Measurements from ENCODE around the gene NME2.
A peak's percentile ranks its signal among the peaks of the same experiment; 100 is the strongest.
"Not testable (repeated sequence)": the region's sequence is repeated elsewhere in the genome, so short reads cannot be mapped to it uniquely, and the experiment has no call there.

NME2 gene

GRCh38 chr17:51166198-51166986, at the start of gene NME2:
NME2 (plus strand) TSS chr17:51166411; CDS start chr17:51166831, 420 bp downstream.
- H3K36me3 ChIP-seq (ENCODE audit: control insufficient read depth, insufficient read depth, low read length) = peaks cover 59% of the 10 kb centered on the region
- peak within 1 kb of the TSS; percentile 91 for H3K27ac ChIP-seq (ENCODE audit: low read depth, low read length)
- H3K9me3 ChIP-seq (ENCODE audit: control insufficient read depth, insufficient read depth, low read depth, low read length) = no peaks in the 10 kb centered on the region
- H3K4me3 ChIP-seq (ENCODE audit: low read depth, low read length) = peak within 1 kb of the TSS; percentile 83
- no peaks in the 10 kb centered on the region for H3K4me1 ChIP-seq (ENCODE audit: control insufficient read depth, insufficient read depth, low read length)
- H3K9ac ChIP-seq (ENCODE audit: low read length) = peak within 1 kb of the TSS; percentile 96
- no peaks in the 10 kb centered on the region for H3K27me3 ChIP-seq (ENCODE audit: control insufficient read depth, insufficient read depth, low read length)

- H3K4me1 ChIP-seq (ENCODE audit: control insufficient read depth, insufficient read depth, low read length) = 0 out of 2 replicates have a peak, but pooled peaks cover 6% of the 10 kb centered on the region
- no peak overlapping the region for H3K9ac ChIP-seq (ENCODE audit: low read length)
- no peak overlapping the region for H3K27ac ChIP-seq (ENCODE audit: low read depth, low read length)
- peak overlapping the region; percentile 100 for H3K4me3 ChIP-seq (ENCODE audit: low read depth, low read length)
- H3K36me3 ChIP-seq (ENCODE audit: control insufficient read depth, insufficient read depth, low read length) = no peaks in the 10 kb centered on the region
- H3K27me3 ChIP-seq (ENCODE audit: control insufficient read depth, insufficient read depth, low read length) = no peaks in the 10 kb centered on the region
- no peaks in the 10 kb centered on the region for H3K9me3 ChIP-seq (ENCODE audit: control insufficient read depth, insufficient read depth, low read depth, low read length)
Observed at GRCh38 chr17:51118330-51119195, 47.6 kb upstream of the NME2 start.

GRCh38 chr17:51119415-51120356, 46.5 kb upstream of the NME2 start:
- Histone ChIP-seq H3K9ac (ENCODE audit: low read length) (peak overlapping the region; percentile 90), H3K9me3 (ENCODE audit: control insufficient read depth, insufficient read depth, low read depth, low read length) (no peaks in the 10 kb centered on the region), H3K36me3 (ENCODE audit: control insufficient read depth, insufficient read depth, low read length) (no peaks in the 10 kb centered on the region), H3K27ac (ENCODE audit: low read depth, low read length) (peak overlapping the region; percentile 9; the same call in 1 of the 2 replicates), H3K4me3 (ENCODE audit: low read depth, low read length) (peak overlapping the region; percentile 100), H3K27me3 (ENCODE audit: control insufficient read depth, insufficient read depth, low read length) (no peaks in the 10 kb centered on the region), H3K4me1 (ENCODE audit: control insufficient read depth, insufficient read depth, low read length) (0 out of 2 replicates have a peak, but pooled peaks cover 6% of the 10 kb centered on the region)

GRCh38 chr17:51120357-51120738, 45.9 kb upstream of the NME2 start:
- H3K36me3 ChIP-seq (ENCODE audit: control insufficient read depth, insufficient read depth, low read length) = no peaks in the 10 kb centered on the region
- peak overlapping the region; percentile 90 for H3K9ac ChIP-seq (ENCODE audit: low read length)
- no peaks in the 10 kb centered on the region for H3K27me3 ChIP-seq (ENCODE audit: control insufficient read depth, insufficient read depth, low read length)
- H3K4me3 ChIP-seq (ENCODE audit: low read depth, low read length) = peak overlapping the region; percentile 100
- no peaks in the 10 kb centered on the region for H3K9me3 ChIP-seq (ENCODE audit: control insufficient read depth, insufficient read depth, low read depth, low read length)
- peak overlapping the region; percentile 9; the same call in 1 of the 2 replicates for H3K27ac ChIP-seq (ENCODE audit: low read depth, low read length)
- H3K4me1 ChIP-seq (ENCODE audit: control insufficient read depth, insufficient read depth, low read length) = 0 out of 2 replicates have a peak, but pooled peaks cover 6% of the 10 kb centered on the region

- Histone ChIP-seq H3K4me1 (ENCODE audit: control insufficient read depth, insufficient read depth, low read length) (0 out of 2 replicates have a peak, but pooled peaks cover 6% of the 10 kb centered on the region), H3K4me3 (ENCODE audit: low read depth, low read length) (peak within 1 kb of the TSS; percentile 100), H3K27me3 (ENCODE audit: control insufficient read depth, insufficient read depth, low read length) (no peaks in the 10 kb centered on the region), H3K36me3 (ENCODE audit: control insufficient read depth, insufficient read depth, low read length) (no peaks in the 10 kb centered on the region), H3K9me3 (ENCODE audit: control insufficient read depth, insufficient read depth, low read depth, low read length) (no peaks in the 10 kb centered on the region), H3K9ac (ENCODE audit: low read length) (peak within 1 kb of the TSS; percentile 96), H3K27ac (ENCODE audit: low read depth, low read length) (peak within 1 kb of the TSS; percentile 92)
Observed at GRCh38 chr17:51120739-51121619, 45.2 kb upstream of the NME2 start, which contains the start of gene SPAG9. SPAG9 (minus strand) TSS chr17:51120868; CDS start chr17:51120656, 212 bp downstream.

GRCh38 chr17:51121620-51122472, 44.4 kb upstream of the NME2 start:
- Histone ChIP-seq H3K4me3 (ENCODE audit: low read depth, low read length) (peak overlapping the region; percentile 95), H3K9me3 (ENCODE audit: control insufficient read depth, insufficient read depth, low read depth, low read length) (no peaks in the 10 kb centered on the region), H3K27me3 (ENCODE audit: control insufficient read depth, insufficient read depth, low read length) (no peaks in the 10 kb centered on the region), H3K27ac (ENCODE audit: low read depth, low read length) (peak overlapping the region; percentile 92; the same call in 1 of the 2 replicates), H3K9ac (ENCODE audit: low read length) (peak overlapping the region; percentile 96), H3K36me3 (ENCODE audit: control insufficient read depth, insufficient read depth, low read length) (no peaks in the 10 kb centered on the region), H3K4me1 (ENCODE audit: control insufficient read depth, insufficient read depth, low read length) (0 out of 2 replicates have a peak, but pooled peaks cover 6% of the 10 kb centered on the region)

GRCh38 chr17:51122473-51123115, 43.6 kb upstream of the NME2 start:
- H3K36me3 ChIP-seq (ENCODE audit: control insufficient read depth, insufficient read depth, low read length); H3K9me3 ChIP-seq (ENCODE audit: control insufficient read depth, insufficient read depth, low read depth, low read length); H3K27me3 ChIP-seq (ENCODE audit: control insufficient read depth, insufficient read depth, low read length); H3K4me1 ChIP-seq (ENCODE audit: control insufficient read depth, insufficient read depth, low read length): not testable (repeated sequence)
- Histone ChIP-seq H3K9ac (ENCODE audit: low read length) (peak overlapping the region; percentile 96), H3K4me3 (ENCODE audit: low read depth, low read length) (peak overlapping the region; percentile 95), H3K27ac (ENCODE audit: low read depth, low read length) (peak overlapping the region; percentile 39; the same call in 1 of the 2 replicates)

- no peak overlapping the region for H3K27ac ChIP-seq (ENCODE audit: low read depth, low read length)
Observed at GRCh38 chr17:51124640-51125503, 41.3 kb upstream of the NME2 start.

More at GRCh38 chr17:51124640-51125503, 41.3 kb upstream of the NME2 start:
- no peaks in the 10 kb centered on the region for H3K4me1 ChIP-seq (ENCODE audit: control insufficient read depth, insufficient read depth, low read length)
- no peaks in the 10 kb centered on the region for H3K36me3 ChIP-seq (ENCODE audit: control insufficient read depth, insufficient read depth, low read length)
- no peak overlapping the region for H3K9ac ChIP-seq (ENCODE audit: low read length)
- H3K4me3 ChIP-seq (ENCODE audit: low read depth, low read length) = no peak overlapping the region
- no peaks in the 10 kb centered on the region for H3K27me3 ChIP-seq (ENCODE audit: control insufficient read depth, insufficient read depth, low read length)
- H3K9me3 ChIP-seq (ENCODE audit: control insufficient read depth, insufficient read depth, low read depth, low read length) = no peaks in the 10 kb centered on the region

Measured in HUES6 (cell line).